Medulla oblongata (tissue), 1 donor: ENCODE data around the gene ADAM10.
A peak's percentile ranks its signal among the peaks of the same experiment; 100 is the strongest.
"Not testable (repeated sequence)": the region's sequence is repeated elsewhere in the genome, so short reads cannot be mapped to it uniquely, and the experiment has no call there.

ENCODE experiments used
- DNase-seq: peaks from one replicate; pipeline ENCODE4 v3.0.0-alpha.2; 2015; ENCODE audit errors: extremely low spot score

The ADAM10 gene

GRCh38 chr15:58749532-58750337 lies at the start of gene ADAM10:
Gene ADAM10, minus strand, starts transcription at chr15:58749707. Its CDS starts 173 bp downstream, at chr15:58749534.
- DNase-seq = peak; percentile 99

- no peak for DNase-seq
Observed at GRCh38 chr15:58797505-58797904, 48.0 kb upstream of the ADAM10 start.

- no peak for DNase-seq
Observed at GRCh38 chr15:58795825-58796224, 46.3 kb upstream of the ADAM10 start.

- DNase-seq = no peak
Observed at GRCh38 chr15:58793862-58794261, 44.4 kb upstream of the ADAM10 start.

- no peak for DNase-seq
Observed at GRCh38 chr15:58788056-58788710, 38.7 kb upstream of the ADAM10 start.

- no peak for DNase-seq
Observed at GRCh38 chr15:58785355-58785754, 35.8 kb upstream of the ADAM10 start.

- DNase-seq = no peak
Observed at GRCh38 chr15:58779554-58779953, 30.0 kb upstream of the ADAM10 start.

GRCh38 chr15:58777107-58777506 lies 27.6 kb upstream of the ADAM10 start:
- no peak for DNase-seq

GRCh38 chr15:58775402-58775801 lies 25.9 kb upstream of the ADAM10 start:
- no peak for DNase-seq

GRCh38 chr15:58773024-58773423 lies 23.5 kb upstream of the ADAM10 start:
- no peak for DNase-seq

GRCh38 chr15:58771621-58772250 lies 22.2 kb upstream of the ADAM10 start:
- DNase-seq = peak; percentile 55

- DNase-seq = peak; percentile 99
Observed at GRCh38 chr15:58770857-58771620, 21.5 kb upstream of the ADAM10 start, which contains the start of gene MINDY2. Gene MINDY2, plus strand, starts transcription at chr15:58771302. Its CDS starts 94 bp downstream, at chr15:58771396.

- DNase-seq = no peak
Observed at GRCh38 chr15:58770519-58770856, 21.0 kb upstream of the ADAM10 start.

- not testable (repeated sequence) for DNase-seq
Observed at GRCh38 chr15:58768601-58769004, 19.1 kb upstream of the ADAM10 start.

- no peak for DNase-seq
Observed at GRCh38 chr15:58766290-58766689, 16.8 kb upstream of the ADAM10 start.

- DNase-seq = no peak
Observed at GRCh38 chr15:58764468-58764867, 15.0 kb upstream of the ADAM10 start.

- DNase-seq = no peak
Observed at GRCh38 chr15:58762731-58763130, 13.2 kb upstream of the ADAM10 start.

GRCh38 chr15:58762285-58762684 lies 12.8 kb upstream of the ADAM10 start:
- DNase-seq = no peak

GRCh38 chr15:58761010-58761388 lies 11.5 kb upstream of the ADAM10 start:
- DNase-seq = no peak

- DNase-seq = no peak
Observed at GRCh38 chr15:58760385-58761009, 11.0 kb upstream of the ADAM10 start.

- DNase-seq = peak; percentile 77
Observed at GRCh38 chr15:58758141-58758540, 8.6 kb upstream of the ADAM10 start.

GRCh38 chr15:58755956-58756355 lies 6.4 kb upstream of the ADAM10 start:
- DNase-seq = no peak
